K562 (cell line): ENCODE data around the gene MEF2D. TPM values are rescaled to one million over a fixed set of nuclear protein-coding genes. Genes with fewer than 3 reads are reported as not detected.

ENCODE experiments used
- CEBPB ChIP-seq: fragments of 450-650 bp; IDR thresholded peaks from 2 replicates; pipeline ENCODE4 v1.6.1; 2016; ENCODE audit warnings: missing genetic modification characterization, missing compliant biosample characterization
- CTBP1 ChIP-seq: fragments of 450-650 bp; IDR thresholded peaks from 2 replicates; pipeline ENCODE4 v1.6.1; 2016; ENCODE audit warnings: borderline replicate concordance
- DLX4 ChIP-seq: fragments of 250-450 bp; sonication (Bioruptor Pico); IDR thresholded peaks from 2 replicates; pipeline ENCODE4 v1.6.1; 2021; ENCODE audit warnings: mild to moderate bottlenecking
- ELF2 ChIP-seq: fragments of 250-450 bp; sonication (Bioruptor Pico); IDR thresholded peaks from 2 replicates; pipeline ENCODE4 v1.5.0; 2021; ENCODE audit warnings: mild to moderate bottlenecking
- HEY1 ChIP-seq: fragments of 250-450 bp; sonication (Bioruptor Pico); IDR thresholded peaks from 2 replicates; pipeline ENCODE4 v1.5.0; 2020; ENCODE audit warnings: mild to moderate bottlenecking, moderate library complexity, borderline replicate concordance
- IRF9 ChIP-seq: fragments of 450-650 bp; IDR thresholded peaks from 2 replicates; pipeline ENCODE4 v1.6.1; 2016; ENCODE audit warnings: missing biosample characterization, missing genetic modification characterization
- PKNOX1 ChIP-seq: fragments of 450-650 bp; IDR thresholded peaks from 2 replicates; pipeline ENCODE4 v1.6.1; 2016
- RAD51 ChIP-seq: fragments of 450-650 bp; IDR thresholded peaks from 2 replicates; pipeline ENCODE4 v1.7.1; 2016; ENCODE audit warnings: low read depth, mild to moderate bottlenecking, borderline replicate concordance
- SOX6 ChIP-seq: fragments of 450-650 bp; IDR thresholded peaks from 2 replicates; pipeline ENCODE4 v1.6.1; 2014; ENCODE audit warnings: mild to moderate bottlenecking
- TOE1 ChIP-seq, 2 experiments: fragments of 450-650 bp in 1 of 2; sonication (generic) in 1 of 2; formaldehyde crosslinking in 1 of 2; IDR thresholded peaks; 2 replicates each; pipeline versions ENCODE4 v1.7.1 to v1.8.0; 2016 to 2022; ENCODE audit warnings: borderline replicate concordance in 2 of 2, mild to moderate bottlenecking in 2 of 2, antibody characterized with exemption in 1 of 2, inconsistent platforms in 1 of 2, low read depth in 1 of 2, missing genetic modification reagents in 1 of 2, moderate library complexity in 1 of 2
- TRIM25 ChIP-seq: fragments of 450-650 bp; IDR thresholded peaks from 2 replicates; pipeline ENCODE4 v1.7.0; 2016; ENCODE audit warnings: borderline replicate concordance
- UBTF ChIP-seq, 2 experiments: IDR thresholded peaks; 2 replicates each; pipeline ENCODE4 v1.6.1; 2012; ENCODE audit warnings: improper control_type of control experiment in 2 of 2, low read depth in 2 of 2, low read length in 2 of 2, borderline replicate concordance in 1 of 2
- USF1 ChIP-seq: sonication (generic); formaldehyde crosslinking; IDR thresholded peaks from 2 replicates; pipeline ENCODE4 v1.9.0; 2022; ENCODE audit warnings: mild to moderate bottlenecking, missing genetic modification reagents
- ZNF639 ChIP-seq, 2 experiments: fragments of 200-800 bp in 1 of 2; sonication (Bioruptor generic) in 1 of 2; sonication (generic) in 1 of 2; formaldehyde crosslinking in 1 of 2; IDR thresholded peaks in 1 of 2; conservative IDR thresholded peaks in 1 of 2; 2 replicates each; pipeline versions ENCODE4 v1.5.0 to v1.6.1; 2016 to 2020; ENCODE audit warnings: missing compliant biosample characterization in 1 of 2, missing genetic modification characterization in 1 of 2, missing genetic modification reagents in 1 of 2
- ZNF740 ChIP-seq, 3 experiments: fragments of 200-800 bp in 1 of 3; sonication (Bioruptor generic) in 1 of 3; sonication (generic) in 1 of 3; formaldehyde crosslinking in 1 of 3; IDR thresholded peaks; 2 replicates each; pipeline versions ENCODE4 v1.6.1 to v1.8.0; 2016 to 2022; ENCODE audit warnings: mild to moderate bottlenecking in 2 of 3, missing compliant biosample characterization in 2 of 3, missing genetic modification characterization in 2 of 3, missing genetic modification reagents in 1 of 3
- polyA plus RNA-seq, 8 experiments: library from polyadenylated mRNA; depleted of rRNA in 4 of 8; stranded (reverse) in 5 of 8; unstranded in 3 of 8; fragments of >200 nt; fragmentation: Nextera tagmentation in 2 of 8; fragmentation: Illumina TruSeq in 1 of 8; extraction: Ambion mirVana in 2 of 8; extraction: Trizol in 1 of 8; gene quantifications; 2 replicates each; pipeline versions ENCODE4 v1.2.1 to v1.2.3, GENCODE V29; 2011 to 2014; ENCODE audit warnings: inconsistent platforms in 1 of 8, missing spikeins in 1 of 8
- total RNA-seq, 7 experiments: library from RNA; depleted of rRNA in 6 of 7; stranded (reverse); fragments of >200 nt in 6 of 7; fragmentation: Illumina TruSeq in 2 of 7; extraction: Trizol in 2 of 7; gene quantifications; 2 replicates each; pipeline versions ENCODE4 v1.2.1 to v1.2.3, GENCODE V29; 2011 to 2021; ENCODE audit warnings: low replicate concordance in 1 of 7

Gene MEF2D
- total and polyA plus RNA-seq, 9 of the 15 experiments (the other 6 are each of a cell fraction or from before 2014, with no cell fraction given), result 0.10 to 19.5 (median 2.6) TPM

GRCh38 chr1:156524481-156524869, 23.9 kb upstream of the MEF2D start (continued):
- TF ChIP-seq IRF9 (tag) (peak; percentile 24; the same call in 1 of the 2 replicates), TOE1 (IDR thresholded peaks at IDR 0.05; ENCODE audit: borderline replicate concordance) (peak; percentile 70; the same call in 1 of the 2 replicates), TOE1 (CRISPR knock-in tag; IDR thresholded peaks at IDR 0.05; ENCODE audit: borderline replicate concordance, low read depth) (no peak), ELF2 (CRISPR knock-in tag) (no peak), DLX4 (no peak), RAD51 (peak; percentile 60; the same call in 1 of the 2 replicates), TRIM25 (no peak), SOX6 (0 out of 2 replicates have a peak, but pooled peaks have one; percentile 6), PKNOX1 (peak; percentile 86), UBTF (IDR thresholded peaks at IDR 0.05; ENCODE audit: borderline replicate concordance in 1 of 2, low read depth in 2 of 2, low read length in 2 of 2) (no peak), ZNF639 (CRISPR knock-in tag; conservative IDR thresholded peaks at IDR 0.05 in 1 of 2, IDR thresholded peaks at IDR 0.05 in 1 of 2) (0 out of 4 replicates have a peak, but pooled peaks of 1 of the 2 experiments have one; percentile 51), CTBP1 (0 out of 2 replicates have a peak, but pooled peaks have one; percentile 18), USF1 (peak; percentile 68), CEBPB (tag) (peak; percentile 73), HEY1 (CRISPR knock-in tag) (no peak), ZNF740 (CRISPR knock-in tag; IDR thresholded peaks at IDR 0.05) (peak; percentile 92), ZNF740 (tag; IDR thresholded peaks at IDR 0.05) (peak in 1 of 2 experiments; percentile 61; a peak in 2 of 4 replicates)
